ENCODE data around the gene NEBL.

NEBL gene

GRCh38 chr10:20891338-20891714 lies 5.8 kb downstream of the NEBL start (continued):
- TF ChIP-seq, protein P1, sequence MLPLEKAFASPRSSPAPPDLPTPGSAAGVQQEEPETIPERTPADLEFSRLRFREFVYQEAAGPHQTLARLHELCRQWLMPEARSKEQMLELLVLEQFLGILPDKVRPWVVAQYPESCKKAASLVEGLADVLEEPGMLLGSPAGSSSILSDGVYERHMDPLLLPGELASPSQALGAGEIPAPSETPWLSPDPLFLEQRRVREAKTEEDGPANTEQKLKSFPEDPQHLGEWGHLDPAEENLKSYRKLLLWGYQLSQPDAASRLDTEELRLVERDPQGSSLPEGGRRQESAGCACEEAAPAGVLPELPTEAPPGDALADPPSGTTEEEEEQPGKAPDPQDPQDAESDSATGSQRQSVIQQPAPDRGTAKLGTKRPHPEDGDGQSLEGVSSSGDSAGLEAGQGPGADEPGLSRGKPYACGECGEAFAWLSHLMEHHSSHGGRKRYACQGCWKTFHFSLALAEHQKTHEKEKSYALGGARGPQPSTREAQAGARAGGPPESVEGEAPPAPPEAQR (tag by site-specific recombination; IDR thresholded peaks at IDR 0.05), result no peak
- no peak for TF ChIP-seq ZFP41 (tag by site-specific recombination; IDR thresholded peaks at IDR 0.05; ENCODE audit: borderline replicate concordance)
- TF ChIP-seq ZNF169 (tag by site-specific recombination; IDR thresholded peaks at IDR 0.05), result no peak
- no peak for TF ChIP-seq ZNF221 (tag by site-specific recombination; IDR thresholded peaks at IDR 0.05; ENCODE audit: borderline replicate concordance)
- TF ChIP-seq ZBTB17 (tag by site-specific recombination; IDR thresholded peaks at IDR 0.05), result 0 out of 2 replicates have a peak, but pooled peaks have one; percentile 4

- Histone ChIP-seq H3K4me3 (ENCODE audit: low read depth, low read length) (no peak overlapping the region), H3K27ac (ENCODE audit: extremely low read depth, low read depth, low read length) (no peak overlapping the region), H3K4me1 (ENCODE audit: control insufficient read depth, insufficient read depth, low read length) (peaks cover 32% of the 10 kb centered on the region), H3K36me3 (ENCODE audit: control insufficient read depth in 2 of 2, insufficient read depth in 1 of 2, low read length in 2 of 2) (no peaks in the 10 kb centered on the region), H3K9me3 (ENCODE audit: control insufficient read depth, insufficient read depth, low read depth, low read length) (no peaks in the 10 kb centered on the region)
- POLR2A ChIA-PET, result no interaction called here
- CTCF ChIA-PET, result interaction anchor here (0.7 kb wide), 1 partner anchor 1067 kb away, joined by 3 read pairs; no protein-coding TSS in a partner anchor
- no peak for TF ChIP-seq ZNF777 (tag by site-specific recombination; IDR thresholded peaks at IDR 0.05; ENCODE audit: borderline replicate concordance)
- no peak for TF ChIP-seq ZNF24 (tag by site-specific recombination; IDR thresholded peaks at IDR 0.05)
- TF ChIP-seq SP2 (tag by site-specific recombination; IDR thresholded peaks at IDR 0.05), result 0 out of 2 replicates have a peak, but pooled peaks have one; percentile 19
- TF ChIP-seq ZFP69B (tag by site-specific recombination; IDR thresholded peaks at IDR 0.05), result 0 out of 2 replicates have a peak, but pooled peaks have one; percentile 27
- peak; percentile 89 for TF ChIP-seq ZSCAN23 (tag by site-specific recombination; IDR thresholded peaks at IDR 0.05)
- TF ChIP-seq ZBTB20 (tag by site-specific recombination; IDR thresholded peaks at IDR 0.05), result no peak
- TF ChIP-seq MZF1 (tag by site-specific recombination; IDR thresholded peaks at IDR 0.05; ENCODE audit: borderline replicate concordance), result no peak
- TF ChIP-seq KLF8 (tag by site-specific recombination; IDR thresholded peaks at IDR 0.05), result peak; percentile 76
- 0 out of 2 replicates have a peak, but pooled peaks have one; percentile 19 for TF ChIP-seq PRDM1 (tag by site-specific recombination; IDR thresholded peaks at IDR 0.05)
- TF ChIP-seq, protein P2, sequence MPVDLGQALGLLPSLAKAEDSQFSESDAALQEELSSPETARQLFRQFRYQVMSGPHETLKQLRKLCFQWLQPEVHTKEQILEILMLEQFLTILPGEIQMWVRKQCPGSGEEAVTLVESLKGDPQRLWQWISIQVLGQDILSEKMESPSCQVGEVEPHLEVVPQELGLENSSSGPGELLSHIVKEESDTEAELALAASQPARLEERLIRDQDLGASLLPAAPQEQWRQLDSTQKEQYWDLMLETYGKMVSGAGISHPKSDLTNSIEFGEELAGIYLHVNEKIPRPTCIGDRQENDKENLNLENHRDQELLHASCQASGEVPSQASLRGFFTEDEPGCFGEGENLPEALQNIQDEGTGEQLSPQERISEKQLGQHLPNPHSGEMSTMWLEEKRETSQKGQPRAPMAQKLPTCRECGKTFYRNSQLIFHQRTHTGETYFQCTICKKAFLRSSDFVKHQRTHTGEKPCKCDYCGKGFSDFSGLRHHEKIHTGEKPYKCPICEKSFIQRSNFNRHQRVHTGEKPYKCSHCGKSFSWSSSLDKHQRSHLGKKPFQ (tag by site-specific recombination; IDR thresholded peaks at IDR 0.05), result no peak
- TF ChIP-seq ZNF366 (tag by site-specific recombination; conservative IDR thresholded peaks at IDR 0.05), result peak; percentile 82
- TF ChIP-seq ZFP37 (tag by site-specific recombination; IDR thresholded peaks at IDR 0.05), result 0 out of 2 replicates have a peak, but pooled peaks have one; percentile 32
- peak; percentile 63; the same call in 1 of the 2 replicates for TF ChIP-seq IKZF3 (tag by site-specific recombination; IDR thresholded peaks at IDR 0.05)
- TF ChIP-seq, protein P3, sequence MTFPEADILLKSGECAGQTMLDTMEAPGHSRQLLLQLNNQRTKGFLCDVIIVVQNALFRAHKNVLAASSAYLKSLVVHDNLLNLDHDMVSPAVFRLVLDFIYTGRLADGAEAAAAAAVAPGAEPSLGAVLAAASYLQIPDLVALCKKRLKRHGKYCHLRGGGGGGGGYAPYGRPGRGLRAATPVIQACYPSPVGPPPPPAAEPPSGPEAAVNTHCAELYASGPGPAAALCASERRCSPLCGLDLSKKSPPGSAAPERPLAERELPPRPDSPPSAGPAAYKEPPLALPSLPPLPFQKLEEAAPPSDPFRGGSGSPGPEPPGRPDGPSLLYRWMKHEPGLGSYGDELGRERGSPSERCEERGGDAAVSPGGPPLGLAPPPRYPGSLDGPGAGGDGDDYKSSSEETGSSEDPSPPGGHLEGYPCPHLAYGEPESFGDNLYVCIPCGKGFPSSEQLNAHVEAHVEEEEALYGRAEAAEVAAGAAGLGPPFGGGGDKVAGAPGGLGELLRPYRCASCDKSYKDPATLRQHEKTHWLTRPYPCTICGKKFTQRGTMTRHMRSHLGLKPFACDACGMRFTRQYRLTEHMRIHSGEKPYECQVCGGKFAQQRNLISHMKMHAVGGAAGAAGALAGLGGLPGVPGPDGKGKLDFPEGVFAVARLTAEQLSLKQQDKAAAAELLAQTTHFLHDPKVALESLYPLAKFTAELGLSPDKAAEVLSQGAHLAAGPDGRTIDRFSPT (tag by site-specific recombination; IDR thresholded peaks at IDR 0.05), result peak; percentile 40
- TF ChIP-seq, protein P4, sequence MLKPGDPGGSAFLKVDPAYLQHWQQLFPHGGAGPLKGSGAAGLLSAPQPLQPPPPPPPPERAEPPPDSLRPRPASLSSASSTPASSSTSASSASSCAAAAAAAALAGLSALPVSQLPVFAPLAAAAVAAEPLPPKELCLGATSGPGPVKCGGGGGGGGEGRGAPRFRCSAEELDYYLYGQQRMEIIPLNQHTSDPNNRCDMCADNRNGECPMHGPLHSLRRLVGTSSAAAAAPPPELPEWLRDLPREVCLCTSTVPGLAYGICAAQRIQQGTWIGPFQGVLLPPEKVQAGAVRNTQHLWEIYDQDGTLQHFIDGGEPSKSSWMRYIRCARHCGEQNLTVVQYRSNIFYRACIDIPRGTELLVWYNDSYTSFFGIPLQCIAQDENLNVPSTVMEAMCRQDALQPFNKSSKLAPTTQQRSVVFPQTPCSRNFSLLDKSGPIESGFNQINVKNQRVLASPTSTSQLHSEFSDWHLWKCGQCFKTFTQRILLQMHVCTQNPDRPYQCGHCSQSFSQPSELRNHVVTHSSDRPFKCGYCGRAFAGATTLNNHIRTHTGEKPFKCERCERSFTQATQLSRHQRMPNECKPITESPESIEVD (tag by site-specific recombination; IDR thresholded peaks at IDR 0.05), result peak; percentile 55
- no peak for TF ChIP-seq PRDM10 (tag by site-specific recombination; IDR thresholded peaks at IDR 0.05)
- TF ChIP-seq ZNF76 (tag by site-specific recombination; IDR thresholded peaks at IDR 0.05; ENCODE audit: borderline replicate concordance, low read depth), result no peak
Observed at GRCh38 chr10:20890491-20891337, 6.4 kb downstream of the NEBL start.

All from HEK293 (cell line).